ENCODE data around the gene TBC1D22B.

- TF ChIP-seq, protein P1, sequence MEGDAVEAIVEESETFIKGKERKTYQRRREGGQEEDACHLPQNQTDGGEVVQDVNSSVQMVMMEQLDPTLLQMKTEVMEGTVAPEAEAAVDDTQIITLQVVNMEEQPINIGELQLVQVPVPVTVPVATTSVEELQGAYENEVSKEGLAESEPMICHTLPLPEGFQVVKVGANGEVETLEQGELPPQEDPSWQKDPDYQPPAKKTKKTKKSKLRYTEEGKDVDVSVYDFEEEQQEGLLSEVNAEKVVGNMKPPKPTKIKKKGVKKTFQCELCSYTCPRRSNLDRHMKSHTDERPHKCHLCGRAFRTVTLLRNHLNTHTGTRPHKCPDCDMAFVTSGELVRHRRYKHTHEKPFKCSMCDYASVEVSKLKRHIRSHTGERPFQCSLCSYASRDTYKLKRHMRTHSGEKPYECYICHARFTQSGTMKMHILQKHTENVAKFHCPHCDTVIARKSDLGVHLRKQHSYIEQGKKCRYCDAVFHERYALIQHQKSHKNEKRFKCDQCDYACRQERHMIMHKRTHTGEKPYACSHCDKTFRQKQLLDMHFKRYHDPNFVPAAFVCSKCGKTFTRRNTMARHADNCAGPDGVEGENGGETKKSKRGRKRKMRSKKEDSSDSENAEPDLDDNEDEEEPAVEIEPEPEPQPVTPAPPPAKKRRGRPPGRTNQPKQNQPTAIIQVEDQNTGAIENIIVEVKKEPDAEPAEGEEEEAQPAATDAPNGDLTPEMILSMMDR (IDR thresholded peaks at IDR 0.05; ENCODE audit: insufficient read depth, low read length, poor library complexity, severe bottlenecking) = no peak
- TF ChIP-seq EZH2phosphoT487 (conservative IDR thresholded peaks at IDR 0.05; ENCODE audit: low read length) = no peak
These were observed 15.4 kb downstream of the TBC1D22B start for GRCh38 chr6:37272834-37273566.

Measured in SU-DHL-6 (cell line).